GM21423 (cell line): Measurements from ENCODE around the gene OSGEP.
A peak's percentile ranks its signal among the peaks of the same experiment; 100 is the strongest.

ENCODE experiments used
- ATAC-seq: cut with Tn5 transposase; IDR thresholded peaks from one replicate; pipeline ENCODE4 v1.9.1; 2021; ENCODE audit warnings: mild to moderate bottlenecking, moderate library complexity; ENCODE audit not compliant: unreplicated experiment

Gene OSGEP

DNA sequence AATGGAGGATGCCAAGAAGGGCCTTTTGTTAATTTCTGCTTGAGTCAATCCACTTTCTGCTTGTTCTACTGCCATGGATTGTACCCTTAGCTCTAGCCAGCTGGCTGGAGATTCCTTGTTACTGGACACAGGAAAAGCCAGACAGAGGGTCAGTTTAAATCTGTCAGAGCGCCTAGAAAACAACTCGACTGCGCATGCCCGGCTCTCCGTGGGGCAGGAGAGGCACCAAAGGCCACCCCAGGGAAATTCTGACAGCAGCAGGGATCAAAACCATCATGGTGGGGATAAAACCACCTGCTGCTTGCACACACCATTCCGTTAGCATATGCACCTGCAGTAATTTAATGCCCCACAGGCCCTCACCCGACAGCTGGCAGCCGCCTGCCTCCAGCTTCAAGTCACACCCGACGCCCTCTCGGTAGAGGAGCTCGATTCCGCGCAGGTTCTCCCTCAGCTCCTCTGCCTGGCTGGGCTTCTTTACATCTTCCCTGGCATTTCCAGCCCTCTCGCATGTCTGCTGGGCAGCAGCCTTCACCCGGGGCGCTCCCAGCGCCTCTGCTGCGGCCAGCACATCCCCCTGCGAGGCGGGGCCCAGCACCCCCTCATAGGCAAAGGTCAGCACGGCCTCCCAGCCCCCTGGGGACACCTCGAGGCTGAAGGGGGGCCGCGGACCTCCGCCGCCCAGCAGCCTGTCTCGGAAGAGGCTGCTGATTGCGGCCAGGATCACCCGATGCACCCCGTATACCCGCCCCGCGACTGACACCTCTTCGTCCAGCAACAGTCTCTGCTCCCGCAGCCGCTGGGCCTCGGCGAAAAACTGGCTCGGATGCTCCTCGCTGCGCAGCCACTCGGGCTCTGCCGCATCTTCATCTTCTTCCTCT is 19.7 kb downstream of the OSGEP start:
- no peak for ATAC-seq

DNA sequence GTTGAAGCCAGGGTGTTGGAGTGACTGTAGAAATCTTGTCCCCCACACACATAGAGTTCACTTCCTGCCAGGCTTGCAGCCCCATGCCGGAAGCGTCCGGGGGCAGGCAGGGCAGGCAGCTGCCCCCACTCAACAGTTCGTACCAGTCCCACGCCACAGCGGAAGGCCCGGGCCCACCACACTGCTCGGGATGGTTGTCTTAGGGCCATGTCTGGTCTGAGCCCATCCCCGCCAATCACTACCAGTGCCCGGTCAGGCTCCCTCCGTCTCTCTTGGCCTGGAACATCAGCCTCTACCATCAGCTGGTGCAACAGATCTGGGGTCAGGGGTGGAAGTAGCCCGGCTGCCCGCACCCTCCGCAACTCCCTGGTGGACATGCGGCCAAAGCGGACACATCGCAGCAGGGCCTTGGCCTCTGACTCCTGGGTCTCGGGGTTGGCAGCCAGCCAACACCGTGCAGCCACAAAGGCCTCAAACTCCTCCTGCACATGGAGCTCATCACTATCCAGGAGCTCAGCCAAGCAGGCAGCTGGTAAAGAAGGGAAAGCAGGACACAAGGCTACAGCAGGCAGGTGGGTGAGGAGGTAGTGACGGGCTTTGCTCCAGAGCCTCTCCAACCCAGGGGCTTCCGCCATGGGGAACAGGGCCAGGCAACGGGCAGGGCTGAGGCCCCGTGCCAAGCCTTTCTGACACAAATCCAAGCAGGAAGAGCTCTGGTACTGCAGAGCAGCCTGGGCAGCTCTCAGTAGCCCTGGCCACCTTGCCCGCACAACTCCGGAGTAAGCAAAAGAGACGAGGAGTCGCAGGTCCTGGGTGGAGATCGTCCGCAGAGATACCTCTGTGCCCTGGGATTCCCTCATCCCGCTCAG is 24.6 kb downstream of the OSGEP start:
- no peak for ATAC-seq

GRCh38 chr14:20428802-20429201 is 25.8 kb downstream of the OSGEP start:
- ATAC-seq = no peak

DNA sequence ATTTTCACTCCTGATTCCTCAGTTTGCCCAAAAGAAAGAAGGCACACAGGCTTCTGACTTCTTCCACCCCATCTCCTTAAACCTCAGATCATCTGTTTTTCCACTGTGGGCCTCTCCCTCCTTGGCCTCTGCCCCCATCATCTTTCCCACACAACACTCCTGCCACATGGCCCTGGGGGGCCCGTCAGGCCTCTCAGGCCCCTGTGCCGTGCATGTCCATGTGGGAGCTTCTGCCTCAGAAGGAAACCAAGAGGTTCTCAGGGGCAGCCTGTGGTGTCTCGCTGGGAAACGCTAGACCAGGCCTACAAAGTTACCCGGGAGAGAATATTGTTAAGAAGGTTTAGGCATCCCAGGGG is 26.6 kb downstream of the OSGEP start:
- ATAC-seq = peak; percentile 23

DNA sequence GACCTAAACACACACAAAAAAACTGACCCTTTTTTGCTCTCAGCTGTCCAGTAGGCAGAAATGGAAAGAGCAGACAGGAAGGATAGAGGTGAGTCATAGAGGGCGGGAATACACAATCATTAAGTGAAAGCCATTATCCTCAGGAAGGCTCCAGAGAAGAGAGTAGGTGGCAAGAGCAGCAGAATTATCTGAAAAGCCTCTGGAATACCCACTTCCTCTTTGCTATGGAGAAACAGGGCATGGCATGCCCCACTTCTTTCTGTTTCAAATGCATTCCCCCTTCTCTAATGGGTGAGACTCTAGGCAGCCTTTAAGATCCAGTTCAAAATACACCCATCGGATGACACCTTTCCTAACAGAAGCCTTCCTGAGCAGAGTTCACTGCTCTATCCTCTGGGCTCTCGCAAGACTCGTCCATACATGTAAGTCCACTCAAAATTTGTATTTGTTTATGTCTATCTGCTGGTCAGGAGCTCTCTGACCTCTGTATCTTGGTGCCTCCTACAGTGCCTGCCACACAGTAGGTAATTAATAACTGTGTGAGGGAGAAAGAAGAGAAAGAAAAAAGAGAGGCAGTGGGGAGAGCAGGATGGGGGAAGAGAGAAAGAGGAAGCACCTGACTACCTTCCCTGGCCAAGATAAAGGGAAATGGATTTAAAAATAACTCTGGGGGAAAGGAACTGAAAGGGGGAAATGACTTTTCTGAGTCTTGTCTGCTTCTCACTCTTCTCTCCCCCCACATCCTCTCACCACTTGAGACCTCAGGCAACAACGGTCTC is 27.2 kb downstream of the OSGEP start:
- ATAC-seq = peak; percentile 69

GRCh38 chr14:20424851-20425250 is 29.8 kb downstream of the OSGEP start:
- no peak for ATAC-seq

DNA sequence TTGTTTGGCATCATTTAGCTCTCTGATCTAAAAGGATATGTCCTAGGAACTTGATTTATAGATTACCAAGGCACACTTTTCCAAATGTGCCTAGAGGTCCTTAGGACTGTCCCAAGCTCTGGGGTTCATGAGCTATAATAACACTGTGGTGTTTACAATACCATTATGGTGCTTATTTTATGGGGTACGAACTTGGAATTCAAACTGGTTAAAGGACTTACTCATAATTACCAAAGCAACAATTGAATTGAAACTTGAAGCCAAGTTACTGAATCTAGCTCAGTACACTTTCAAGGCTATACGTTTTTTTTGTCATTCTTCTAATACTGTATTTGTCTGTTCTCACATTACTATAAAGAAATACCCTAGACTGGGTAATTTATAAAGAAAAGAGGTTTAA is 31.7 kb downstream of the OSGEP start:
- ATAC-seq = no peak

DNA sequence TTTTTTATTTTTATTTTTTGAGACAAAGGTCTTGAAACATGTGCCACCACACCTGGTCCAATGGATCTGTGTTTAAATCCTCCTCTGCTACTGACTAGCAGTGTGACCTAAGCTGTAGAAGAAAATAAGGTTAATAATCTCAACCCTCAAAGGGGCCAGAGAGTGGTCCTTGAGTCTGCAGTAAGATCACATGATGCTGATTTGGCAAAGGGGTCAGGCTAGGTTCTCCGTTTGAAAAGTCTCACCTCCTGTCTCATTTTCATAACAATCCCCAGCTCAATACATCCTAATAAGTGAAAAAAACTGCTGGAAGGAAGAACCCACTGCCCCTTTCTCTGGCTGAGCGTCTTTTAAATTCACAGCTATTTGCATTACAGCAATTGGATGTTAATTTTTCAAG is 33.3 kb downstream of the OSGEP start:
- no peak for ATAC-seq

DNA sequence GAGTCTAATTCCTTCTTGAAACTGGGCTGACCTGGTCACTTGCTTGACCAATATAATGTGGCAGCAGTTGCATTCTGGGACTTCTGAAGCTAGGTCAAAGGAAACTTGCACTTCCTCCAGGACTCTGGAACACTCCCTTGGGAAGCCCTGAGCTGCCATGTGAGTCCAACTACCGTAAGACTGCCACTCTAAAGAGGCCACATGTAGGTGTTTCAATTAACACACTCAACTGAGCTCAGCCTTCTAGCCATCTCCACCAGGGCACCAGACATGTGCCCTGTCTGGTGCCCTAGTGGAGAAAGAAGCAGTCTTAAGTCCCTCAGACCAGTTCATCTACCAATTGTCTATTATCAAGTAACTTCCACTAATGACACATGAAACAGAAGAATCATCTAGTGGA is 35.2 kb downstream of the OSGEP start:
- no peak for ATAC-seq

GRCh38 chr14:20418501-20418909 is 36.1 kb downstream of the OSGEP start:
- no peak for ATAC-seq

GRCh38 chr14:20417250-20418186 is 37.1 kb downstream of the OSGEP start:
- ATAC-seq = no peak

- ATAC-seq = no peak
Measured at GRCh38 chr14:20416223-20416622, 38.4 kb downstream of the OSGEP start.

GRCh38 chr14:20415782-20416206 is 38.8 kb downstream of the OSGEP start:
- ATAC-seq = no peak

DNA sequence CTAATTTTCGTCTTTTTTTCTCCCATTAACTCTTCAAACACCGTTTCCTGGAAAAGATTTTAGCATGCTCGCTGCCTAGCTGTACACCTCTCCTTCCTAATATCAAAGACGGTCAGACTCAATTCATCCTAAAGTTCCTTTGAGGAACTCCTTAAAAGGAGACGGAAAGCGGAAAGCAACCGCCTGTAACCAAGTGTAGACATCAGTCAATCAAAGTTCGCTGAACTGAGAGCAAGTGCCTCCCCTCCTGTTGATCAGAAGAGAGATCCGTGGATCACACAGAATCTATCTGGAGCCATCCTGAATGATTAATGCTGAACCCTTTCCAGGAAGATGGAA is 40.9 kb downstream of the OSGEP start:
- ATAC-seq = peak; percentile 42

- ATAC-seq = peak; percentile 66
Measured at GRCh38 chr14:20412876-20413743, 41.5 kb downstream of the OSGEP start, which contains the start of gene TEP1. TEP1 (minus strand) TSS chr14:20413501; CDS start chr14:20408439, 5,062 bp downstream.

DNA sequence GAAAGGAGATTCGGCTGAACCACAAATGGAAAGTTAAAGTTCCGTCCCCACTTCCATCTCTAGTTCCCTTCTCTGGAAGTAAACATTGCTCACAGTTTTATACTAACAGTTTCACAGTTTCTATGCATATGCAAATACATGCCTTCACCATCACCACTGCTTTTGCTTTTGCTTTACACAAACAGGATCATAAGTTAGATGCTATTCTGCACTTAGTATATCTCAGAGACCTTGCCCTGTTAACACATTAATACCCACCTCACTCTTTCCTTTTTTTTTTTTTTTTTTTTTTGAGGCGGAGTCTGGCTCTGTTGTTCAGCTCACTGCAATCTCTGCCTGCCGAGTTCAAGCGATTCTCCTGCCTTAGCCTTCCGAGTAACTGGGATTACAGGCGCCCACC is 42.2 kb downstream of the OSGEP start:
- peak; percentile 57 for ATAC-seq

GRCh38 chr14:20409226-20409625 is 45.4 kb downstream of the OSGEP start:
- ATAC-seq = no peak

GRCh38 chr14:20403521-20403920 is 51.1 kb downstream of the OSGEP start:
- ATAC-seq = no peak

DNA sequence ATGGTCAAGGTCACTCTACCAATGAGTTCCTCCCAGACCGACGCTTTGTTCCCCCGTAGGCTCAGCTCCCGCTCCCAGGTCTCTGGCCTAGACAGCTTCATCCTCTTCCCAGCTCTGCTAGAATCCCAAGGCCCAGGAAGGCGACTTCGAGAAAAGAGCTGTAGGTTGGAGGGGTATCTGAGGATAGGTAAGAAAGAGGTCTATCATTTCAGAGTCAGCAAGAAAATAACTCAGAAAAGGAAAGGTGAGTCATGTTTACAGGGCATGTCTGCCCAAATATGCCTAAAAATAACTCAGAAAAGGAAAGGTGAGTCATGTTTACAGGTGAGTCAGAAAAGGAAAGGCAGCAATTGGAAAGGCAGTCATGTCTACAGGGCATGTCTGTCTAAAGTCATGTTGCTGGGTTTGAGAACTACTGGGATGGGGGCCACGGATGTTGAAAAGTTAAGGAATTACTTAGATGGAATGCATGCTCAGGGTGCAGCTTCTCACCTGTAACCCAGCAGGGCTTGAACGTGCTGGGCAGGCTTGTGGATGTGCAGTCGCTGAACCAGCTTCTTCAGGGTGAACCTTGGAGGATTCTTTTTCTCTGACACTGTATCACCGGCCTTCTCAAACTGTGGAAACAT is 53.5 kb downstream of the OSGEP start:
- no peak for ATAC-seq
